Calu3 (cell line): Measurements from ENCODE around the gene GNB1. TPM values are rescaled to one million over a fixed set of nuclear protein-coding genes. Genes with fewer than 3 reads are reported as not detected.

Experiments
- BruUV-seq: library from RNA; stranded (reverse); fragments of 400-500 nt; replicated peaks from 2 replicates; lab custom pipeline; 2021; lab: Mats Ljungman, UMichigan
- CTCF ChIA-PET: fragments of 300-600 bp; sonication (Branson Sonifier 250); formaldehyde crosslinking; loops from one replicate; lab custom pipeline; 2022; ENCODE audit warnings: antibody characterized with exemption; lab: Charles Lee
- DNase-seq: peaks from one replicate; pipeline ENCODE4 v3.0.0; 2022
- H3K27ac Mint-ChIP-seq: one replicate; pipeline ENCODE4 v1.8.0; 2022; ENCODE audit warnings: mixed read lengths; ENCODE audit not compliant: unreplicated experiment
- H3K27me3 Mint-ChIP-seq: one replicate; pipeline ENCODE4 v1.8.0; 2022; ENCODE audit warnings: mixed read lengths; ENCODE audit not compliant: unreplicated experiment
- H3K36me3 Mint-ChIP-seq: one replicate; pipeline ENCODE4 v1.8.0; 2022; ENCODE audit warnings: mild to moderate bottlenecking, moderate library complexity, mixed read lengths; ENCODE audit not compliant: insufficient read depth, unreplicated experiment
- H3K4me1 Mint-ChIP-seq: one replicate; pipeline ENCODE4 v1.8.0; 2022; ENCODE audit warnings: mild to moderate bottlenecking, low read depth, mixed read lengths; ENCODE audit not compliant: unreplicated experiment
- H3K4me3 Mint-ChIP-seq: one replicate; pipeline ENCODE4 v1.8.0; 2022; ENCODE audit warnings: mild to moderate bottlenecking, low read depth, moderate library complexity, mixed read lengths; ENCODE audit not compliant: unreplicated experiment
- H3K9me3 Mint-ChIP-seq: one replicate; pipeline ENCODE4 v1.8.0; 2022; ENCODE audit warnings: low read depth, mixed read lengths; ENCODE audit not compliant: unreplicated experiment
- intact Hi-C: fragments of 100-400 bp; cut with micrococcal nuclease; formaldehyde crosslinking; loops from one replicate; pipeline ENCODE4 v1.10.0; 2022; ENCODE audit not compliant: unreplicated experiment
- total RNA-seq: library from RNA; stranded (reverse); gene quantifications from 2 replicates; pipeline ENCODE4 v1.2.3, GENCODE V29; 2022
- TF ChIP-seq, protein P1 (sequence below): fragments of 200-600 bp; IDR thresholded peaks from one replicate; pipeline ENCODE4 v1.8.0; 2022; ENCODE audit warnings: antibody characterized with exemption; ENCODE audit not compliant: unreplicated experiment

GNB1 gene
- total RNA-seq, 1 experiment from 2014 or later, result 252 TPM

DNA sequence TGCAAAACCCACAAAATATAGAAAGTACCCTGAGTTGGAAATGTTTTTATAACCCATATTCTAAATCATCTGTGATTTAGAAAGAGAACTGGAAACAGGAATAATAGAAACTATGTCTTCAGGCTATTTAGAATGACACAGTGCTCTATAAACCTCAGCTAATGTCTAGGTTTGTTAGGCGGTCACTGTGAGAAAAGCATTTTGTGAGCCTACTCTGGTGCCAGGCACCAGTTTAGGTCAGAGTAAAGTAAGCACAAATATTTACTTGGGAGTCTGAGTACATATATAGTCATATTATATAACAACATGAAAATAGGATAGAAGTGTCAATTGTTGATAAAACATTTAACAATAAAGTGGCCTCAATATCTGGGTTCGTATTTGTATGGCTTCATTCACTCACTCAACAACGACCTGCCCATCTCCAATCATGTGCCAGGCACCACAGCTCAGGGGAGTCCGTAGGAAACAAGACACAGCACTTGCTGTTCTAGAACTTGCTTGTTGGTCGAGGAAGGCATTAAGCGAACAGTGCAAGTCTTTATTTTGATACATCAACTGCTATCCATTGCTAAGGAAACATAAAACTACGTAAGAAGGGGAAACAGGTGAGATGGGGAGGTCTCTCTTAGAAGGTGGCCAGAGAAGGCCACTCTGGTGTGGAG lies 37.2 kb downstream of the GNB1 start:
- no peaks in the 10 kb centered on the region for H3K9me3 Mint-ChIP-seq
- CTCF ChIA-PET, result no interaction called here
- H3K4me3 Mint-ChIP-seq, result no peak overlapping the region
- H3K4me1 Mint-ChIP-seq, result no peaks in the 10 kb centered on the region
- BruUV-seq, result no TSS peak
- DNase-seq, result no peak
- TF ChIP-seq, protein P1, sequence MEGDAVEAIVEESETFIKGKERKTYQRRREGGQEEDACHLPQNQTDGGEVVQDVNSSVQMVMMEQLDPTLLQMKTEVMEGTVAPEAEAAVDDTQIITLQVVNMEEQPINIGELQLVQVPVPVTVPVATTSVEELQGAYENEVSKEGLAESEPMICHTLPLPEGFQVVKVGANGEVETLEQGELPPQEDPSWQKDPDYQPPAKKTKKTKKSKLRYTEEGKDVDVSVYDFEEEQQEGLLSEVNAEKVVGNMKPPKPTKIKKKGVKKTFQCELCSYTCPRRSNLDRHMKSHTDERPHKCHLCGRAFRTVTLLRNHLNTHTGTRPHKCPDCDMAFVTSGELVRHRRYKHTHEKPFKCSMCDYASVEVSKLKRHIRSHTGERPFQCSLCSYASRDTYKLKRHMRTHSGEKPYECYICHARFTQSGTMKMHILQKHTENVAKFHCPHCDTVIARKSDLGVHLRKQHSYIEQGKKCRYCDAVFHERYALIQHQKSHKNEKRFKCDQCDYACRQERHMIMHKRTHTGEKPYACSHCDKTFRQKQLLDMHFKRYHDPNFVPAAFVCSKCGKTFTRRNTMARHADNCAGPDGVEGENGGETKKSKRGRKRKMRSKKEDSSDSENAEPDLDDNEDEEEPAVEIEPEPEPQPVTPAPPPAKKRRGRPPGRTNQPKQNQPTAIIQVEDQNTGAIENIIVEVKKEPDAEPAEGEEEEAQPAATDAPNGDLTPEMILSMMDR, result no peak
- intact Hi-C loops, result no loop called here
- H3K36me3 Mint-ChIP-seq, result peaks cover 20% of the 10 kb centered on the region
- H3K27ac Mint-ChIP-seq, result no peak overlapping the region
- no peaks in the 10 kb centered on the region for H3K27me3 Mint-ChIP-seq

DNA sequence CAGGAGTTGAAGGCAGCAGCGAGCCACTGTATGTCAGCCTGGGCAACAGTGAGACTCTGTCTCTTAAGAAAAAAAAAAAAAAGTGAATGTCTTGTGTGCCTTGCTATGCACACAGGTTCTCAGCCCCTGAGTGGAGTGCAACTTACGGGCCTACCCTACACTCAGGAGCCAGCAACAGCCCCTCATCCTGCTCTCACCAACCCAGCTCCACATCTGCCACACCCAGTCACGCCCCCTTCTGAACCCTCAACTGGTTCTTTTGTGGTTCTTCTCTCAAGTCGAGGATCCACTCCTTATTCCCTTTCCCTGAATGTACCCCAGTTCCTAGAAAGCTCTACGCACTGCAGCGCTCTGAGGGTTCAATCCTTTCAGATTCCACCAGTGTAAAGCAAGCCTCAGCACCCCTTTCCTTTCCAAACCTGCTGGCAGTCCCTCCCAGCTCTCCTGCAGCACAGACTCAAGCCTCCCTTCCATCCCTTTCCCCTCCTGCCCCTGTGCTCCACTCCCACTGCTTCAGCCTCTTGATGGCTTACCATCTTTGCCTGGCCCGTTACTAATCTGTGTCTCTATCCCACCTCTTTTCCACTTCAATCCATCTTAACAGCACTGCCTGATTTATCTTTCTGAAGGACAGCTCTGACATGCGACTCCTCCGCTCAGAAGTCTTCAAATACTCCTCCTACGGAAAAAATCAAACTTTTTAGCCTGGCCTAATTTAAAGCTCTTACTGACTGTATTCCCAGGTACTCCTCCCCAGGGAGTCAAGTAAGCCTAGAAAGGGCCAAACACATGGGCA lies 38.1 kb downstream of the GNB1 start:
- peaks cover 23% of the 10 kb centered on the region for H3K36me3 Mint-ChIP-seq
- no peak overlapping the region for H3K4me3 Mint-ChIP-seq
- CTCF ChIA-PET, result no interaction called here
- H3K9me3 Mint-ChIP-seq, result no peaks in the 10 kb centered on the region
- DNase-seq, result no peak
- intact Hi-C loops, result no loop called here
- no peaks in the 10 kb centered on the region for H3K27me3 Mint-ChIP-seq
- H3K27ac Mint-ChIP-seq, result no peak overlapping the region
- no peaks in the 10 kb centered on the region for H3K4me1 Mint-ChIP-seq
- TF ChIP-seq, protein P1, result no peak
- BruUV-seq, result no TSS peak

DNA sequence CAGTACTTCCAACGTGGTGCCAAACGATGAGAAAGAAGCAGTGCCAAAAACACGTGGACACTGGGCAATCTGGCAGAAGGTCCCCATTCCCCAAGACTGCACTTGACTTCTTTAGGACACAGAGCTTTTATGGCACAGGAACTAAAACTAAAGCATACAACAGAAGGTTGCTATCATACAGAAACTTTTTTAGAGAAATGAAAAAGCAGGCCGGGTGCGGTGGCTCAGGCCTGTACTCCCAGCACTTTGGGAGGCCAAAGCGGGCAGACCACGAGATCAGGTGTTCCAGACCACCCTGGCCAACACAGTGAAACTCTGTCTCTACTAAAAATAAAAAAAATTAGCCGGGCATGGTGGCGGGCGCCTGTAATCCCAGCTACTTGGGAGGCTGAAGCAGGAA lies 43.0 kb downstream of the GNB1 start:
- no peak overlapping the region for H3K27ac Mint-ChIP-seq

GRCh38 chr1:1847061-1847850 lies 43.6 kb downstream of the GNB1 start:
- intact Hi-C loops, result no loop called here
- H3K4me3 Mint-ChIP-seq, result no peak overlapping the region
- TF ChIP-seq, protein P1, result no peak
- CTCF ChIA-PET, result no interaction called here
- H3K27me3 Mint-ChIP-seq, result no peaks in the 10 kb centered on the region
- H3K4me1 Mint-ChIP-seq, result no peaks in the 10 kb centered on the region
- no peak for DNase-seq
- no peak overlapping the region for H3K27ac Mint-ChIP-seq
- no TSS peak for BruUV-seq
- peaks cover 23% of the 10 kb centered on the region for H3K36me3 Mint-ChIP-seq
- no peaks in the 10 kb centered on the region for H3K9me3 Mint-ChIP-seq

More for the DNA sequence above, 43.0 kb downstream of the GNB1 start:
- BruUV-seq, result no TSS peak
- no peaks in the 10 kb centered on the region for H3K9me3 Mint-ChIP-seq
- CTCF ChIA-PET, result no interaction called here
- intact Hi-C loops, result no loop called here
- H3K4me3 Mint-ChIP-seq, result no peak overlapping the region
- DNase-seq, result no peak
- no peaks in the 10 kb centered on the region for H3K27me3 Mint-ChIP-seq
- no peaks in the 10 kb centered on the region for H3K4me1 Mint-ChIP-seq
- TF ChIP-seq, protein P1, result no peak
- H3K36me3 Mint-ChIP-seq, result peaks cover 28% of the 10 kb centered on the region
